Measurements from ENCODE around the gene B4GALNT2. TPM values are rescaled to one million over a fixed set of nuclear protein-coding genes. Genes with fewer than 3 reads are reported as not detected.

The B4GALNT2 gene
- total and polyA plus RNA-seq, 2 of the 13 experiments (the other 11 are each of a cell fraction or from before 2014, with no cell fraction given): not detected

- TF ChIP-seq AKNA (CRISPR knock-in tag; IDR thresholded peaks at IDR 0.05; ENCODE audit: borderline replicate concordance) (peak; percentile 45; the same call in 1 of the 2 replicates), ATF7 (IDR thresholded peaks at IDR 0.05) (no peak), ATF7 (CRISPR knock-in tag; IDR thresholded peaks at IDR 0.05) (0 out of 2 replicates have a peak, but pooled peaks have one; percentile 46), ZNF710 (CRISPR knock-in tag; IDR thresholded peaks at IDR 0.05; ENCODE audit: borderline replicate concordance) (peak; percentile 40; the same call in 1 of the 2 replicates), FOXM1 (CRISPR knock-in tag; IDR thresholded peaks at IDR 0.05) (peak; percentile 70; the same call in 1 of the 2 replicates), ZNF230 (CRISPR knock-in tag; IDR thresholded peaks at IDR 0.05) (peak; percentile 63), MTA1 (CRISPR knock-in tag; IDR thresholded peaks at IDR 0.05; ENCODE audit: borderline replicate concordance) (peak; percentile 91; the same call in 1 of the 2 replicates), GMEB2 (CRISPR knock-in tag; IDR thresholded peaks at IDR 0.05; ENCODE audit: low read depth) (peak; percentile 45; the same call in 1 of the 2 replicates), ZBTB49 (CRISPR knock-in tag; IDR thresholded peaks at IDR 0.05; ENCODE audit: borderline replicate concordance) (no peak; the same call in 1 of the 2 replicates), EEA1 (CRISPR knock-in tag; IDR thresholded peaks at IDR 0.05; ENCODE audit: borderline replicate concordance) (peak; percentile 29; the same call in 1 of the 2 replicates), ZNF446 (CRISPR knock-in tag; IDR thresholded peaks at IDR 0.05) (peak; percentile 87; the same call in 1 of the 2 replicates), BCL3 (CRISPR knock-in tag; IDR thresholded peaks at IDR 0.05) (peak; percentile 92; the same call in 1 of the 2 replicates)
Measured at GRCh38 chr17:49191917-49192741, 59.6 kb downstream of the B4GALNT2 start (continued).
